GM18498 (cell line): ENCODE results near the gene TTC19.
"Not testable (repeated sequence)": the region's sequence is repeated elsewhere in the genome, so short reads cannot be mapped to it uniquely, and the experiment has no call there.

ENCODE experiments used
- ATAC-seq: cut with Tn5 transposase; IDR thresholded peaks from one replicate; pipeline ENCODE4 v1.9.1; 2021; ENCODE audit warnings: mild to moderate bottlenecking, moderate library complexity; ENCODE audit not compliant: unreplicated experiment

TTC19 gene

DNA sequence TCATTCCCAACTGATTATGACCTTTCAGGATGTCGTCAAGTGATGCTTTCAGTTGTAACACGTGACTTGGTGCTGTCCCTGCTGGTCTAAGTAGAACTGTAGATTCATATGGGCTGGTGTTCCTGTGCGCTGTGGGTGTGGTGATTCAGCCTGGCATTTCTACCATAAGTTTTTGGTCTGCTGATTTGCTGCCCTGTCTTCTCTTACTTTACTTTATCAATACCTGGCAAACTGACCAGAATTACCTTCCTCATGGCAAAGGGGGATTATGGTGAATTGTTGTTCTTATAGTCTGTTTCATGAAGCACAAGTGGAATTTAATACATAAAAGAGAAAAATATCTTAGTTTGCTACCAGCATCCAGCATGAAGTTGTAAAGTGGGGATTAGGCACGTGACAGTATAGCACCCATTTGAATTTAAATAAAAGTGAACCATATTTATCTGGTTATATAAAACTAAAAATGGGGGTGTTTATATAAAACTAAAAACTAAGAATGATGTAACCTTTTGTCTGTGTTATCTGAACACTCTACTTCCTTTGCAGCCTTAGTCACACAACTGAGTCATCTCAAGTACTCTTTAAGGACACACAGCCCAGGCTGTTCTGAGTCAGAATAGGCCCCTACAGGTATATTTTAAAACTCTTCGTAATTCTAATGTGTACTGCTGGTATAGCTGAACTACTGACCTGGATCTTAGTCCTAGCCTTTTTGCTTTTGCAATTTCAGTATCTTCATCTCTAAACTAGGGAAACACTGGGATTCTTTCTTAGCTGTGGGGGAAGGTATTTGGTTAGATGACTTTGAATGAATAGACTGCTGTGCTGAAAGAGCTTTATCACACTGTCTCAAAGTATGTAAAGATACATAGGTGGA lies 28.3 kb downstream of the TTC19 start:
- peak; percentile 78 for ATAC-seq

- ATAC-seq: no peak
Measured at GRCh38 chr17:16033729-16034349, 34.2 kb downstream of the TTC19 start.

DNA sequence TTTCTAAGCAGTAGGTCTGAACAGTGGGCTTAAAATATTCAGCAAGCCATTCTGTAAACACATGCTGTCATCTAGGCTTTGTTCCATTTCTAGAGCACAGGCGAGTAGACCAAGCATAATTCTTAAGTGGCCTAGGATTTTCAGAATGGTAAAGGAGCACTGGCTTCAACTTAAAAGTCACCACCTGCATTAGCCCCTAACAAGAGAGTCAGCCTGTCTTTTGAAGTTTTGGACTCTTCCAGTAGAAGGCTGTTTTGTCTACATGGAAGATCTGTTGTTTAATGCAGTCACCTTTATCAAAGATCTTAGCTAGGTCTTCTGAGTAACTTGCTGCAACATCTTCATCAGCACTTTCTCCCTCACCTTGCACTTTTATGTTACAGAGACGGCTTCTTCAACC lies 36.6 kb downstream of the TTC19 start:
- no peak for ATAC-seq

- no peak for ATAC-seq
Measured at GRCh38 chr17:16037636-16038035, 38.0 kb downstream of the TTC19 start.

GRCh38 chr17:16040710-16041251 lies 41.2 kb downstream of the TTC19 start:
- no peak for ATAC-seq

- ATAC-seq: no peak
Measured at GRCh38 chr17:16044487-16044886, 44.9 kb downstream of the TTC19 start.

DNA sequence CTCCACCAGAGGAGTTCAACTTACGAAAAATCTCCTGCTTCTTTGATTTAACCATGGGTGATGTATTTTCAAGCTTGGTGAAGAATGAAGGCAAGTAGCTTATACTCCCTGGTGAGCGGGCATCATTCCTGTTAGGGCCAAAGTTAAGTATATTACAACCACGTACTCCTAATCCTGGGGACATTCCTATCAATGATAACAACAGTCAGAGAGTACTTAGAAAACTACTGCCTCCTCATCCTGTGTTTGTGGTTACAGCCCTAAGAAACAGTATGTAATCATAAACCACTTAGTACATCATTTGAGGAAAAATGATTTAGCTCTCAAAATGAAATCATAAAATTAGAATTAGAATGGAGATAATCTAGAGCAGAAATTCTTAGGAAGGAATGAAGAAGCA lies 47.3 kb downstream of the TTC19 start:
- no peak for ATAC-seq

GRCh38 chr17:16048811-16049449 lies 49.3 kb downstream of the TTC19 start:
- no peak for ATAC-seq

GRCh38 chr17:16050844-16051243 lies 51.2 kb downstream of the TTC19 start:
- no peak for ATAC-seq

GRCh38 chr17:16052486-16052885 lies 52.9 kb downstream of the TTC19 start:
- ATAC-seq: no peak

GRCh38 chr17:16055139-16055538 lies 55.5 kb downstream of the TTC19 start:
- ATAC-seq: not testable (repeated sequence)

- no peak for ATAC-seq
Measured at GRCh38 chr17:16061631-16062030, 62.0 kb downstream of the TTC19 start.

DNA sequence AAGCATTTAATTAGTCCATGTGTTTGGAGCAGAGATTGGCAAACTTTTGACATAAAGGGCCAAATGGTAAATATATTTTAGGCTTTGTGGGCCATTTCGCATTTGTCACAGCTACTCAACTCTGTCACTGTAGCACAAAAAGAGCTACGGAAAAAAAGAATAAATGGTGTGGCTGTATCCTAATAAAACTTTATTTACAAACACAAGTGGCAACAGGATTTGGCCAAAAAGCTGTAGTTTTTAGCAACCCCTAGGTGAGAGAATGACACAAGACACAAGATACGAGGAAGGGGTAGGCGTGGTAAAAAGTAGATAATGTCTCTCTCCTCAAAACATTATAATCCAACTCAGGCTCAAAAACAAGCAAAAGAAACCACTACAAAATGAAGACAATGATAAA lies 66.5 kb downstream of the TTC19 start:
- ATAC-seq: no peak

- ATAC-seq: no peak
Measured at GRCh38 chr17:16068323-16068722, 68.7 kb downstream of the TTC19 start.

DNA sequence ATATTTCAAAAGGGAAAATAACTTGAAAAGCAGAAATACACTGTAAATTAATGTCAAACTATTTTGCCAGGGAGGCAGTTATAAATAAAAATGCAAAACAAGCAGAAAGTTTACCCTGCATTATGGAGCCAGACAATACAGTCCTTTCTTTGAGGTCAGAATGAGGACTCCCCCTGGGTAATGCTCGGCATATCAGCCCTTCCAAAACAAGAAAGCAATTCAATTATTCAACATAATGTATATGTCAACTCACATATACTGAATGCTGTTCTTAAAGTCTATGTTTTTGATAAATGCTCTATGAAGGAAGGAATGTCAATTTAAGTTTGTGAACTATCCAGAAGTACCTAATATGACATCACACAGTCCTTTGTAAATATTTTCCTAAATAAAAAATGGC lies 72.4 kb downstream of the TTC19 start:
- ATAC-seq: no peak

- ATAC-seq: no peak
Measured at GRCh38 chr17:16073845-16074244, 74.2 kb downstream of the TTC19 start.

DNA sequence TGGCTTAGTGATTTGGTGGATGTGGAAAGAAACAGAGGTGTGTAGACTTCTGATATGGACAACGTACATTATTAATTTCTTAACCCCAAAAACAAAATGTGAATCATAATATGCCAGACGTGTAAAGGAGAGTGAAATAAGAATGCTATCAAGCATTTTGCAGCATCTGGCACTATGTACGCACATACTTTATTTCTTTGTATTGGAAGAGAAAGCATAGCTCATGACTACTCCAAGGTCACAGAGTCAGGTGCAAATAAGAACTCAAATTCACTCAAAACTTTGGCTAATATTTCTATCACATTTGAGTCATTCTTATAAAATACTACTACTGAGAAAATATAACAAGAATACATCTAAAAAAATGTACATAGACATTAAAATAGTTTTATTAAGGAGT lies 74.8 kb downstream of the TTC19 start:
- ATAC-seq: no peak

GRCh38 chr17:16075949-16076348 lies 76.3 kb downstream of the TTC19 start:
- no peak for ATAC-seq
